ENCODE measurements around the gene LSM11. TPM values are rescaled to one million over a fixed set of nuclear protein-coding genes. Genes with fewer than 3 reads are reported as not detected.

LSM11 gene

DNA sequence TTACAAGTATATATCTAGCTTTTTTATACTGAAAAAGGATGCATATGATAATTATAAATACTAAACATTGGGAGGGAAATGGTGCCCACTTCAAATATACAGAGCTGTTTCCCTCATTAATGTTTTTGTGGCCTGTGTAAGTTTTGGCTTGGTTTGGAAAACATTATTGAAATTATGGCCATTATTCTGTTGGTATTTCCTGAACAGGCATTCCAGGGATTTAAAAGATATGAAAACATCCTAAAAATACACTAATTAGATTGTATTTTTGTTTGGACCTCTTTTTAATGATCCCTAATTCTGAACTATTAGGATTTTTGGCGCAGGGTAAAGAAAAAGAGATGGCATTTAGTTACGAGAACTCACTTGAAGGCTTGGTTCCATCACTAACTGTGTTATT, 64.5 kb downstream of the LSM11 start:
- Histone ChIP-seq H3K36me3 (ENCODE audit: control insufficient read depth, insufficient read depth, low read length) (peaks cover 2% of the 10 kb centered on the region), H3K27me3 (ENCODE audit: insufficient read depth, low read length, poor library complexity) (no peaks in the 10 kb centered on the region), H3K4me1 (ENCODE audit: control insufficient read depth, low read depth, low read length) (no peaks in the 10 kb centered on the region), H3K9ac (ENCODE audit: low read length) (no peak overlapping the region), H2BK15ac (replicated peaks; ENCODE audit: low read depth) (no peak overlapping the region), H2BK5ac (ENCODE audit: low read length) (no peak overlapping the region), H2BK120ac (ENCODE audit: low read depth, low read length) (no peak overlapping the region), H4K8ac (ENCODE audit: low read depth, low read length) (no peak overlapping the region), H3K27ac (ENCODE audit: low read depth, low read length) (no peak overlapping the region), H4K5ac (ENCODE audit: low read length) (no peak overlapping the region), H3K56ac (ENCODE audit: low read length) (no peak overlapping the region), H2AK5ac (ENCODE audit: low read length) (no peak overlapping the region), H3K4me3 (ENCODE audit: low read length) (no peak overlapping the region), H3K79me2 (ENCODE audit: control insufficient read depth, insufficient read depth, low read length) (no peaks in the 10 kb centered on the region), H3K4me2 (ENCODE audit: low read length) (no peak overlapping the region), H3K4ac (ENCODE audit: low read depth, low read length) (no peak overlapping the region), H3K23ac (ENCODE audit: low read length) (no peak overlapping the region), H3K18ac (ENCODE audit: low read length) (no peak overlapping the region), H3K79me1 (ENCODE audit: low read length) (no peaks in the 10 kb centered on the region)
- no CpG with 5 or more reads among the region's 2 CpGs for WGBS (ENCODE audit: extremely low coverage, insufficient coverage, low lambda C conversion rate)
- no peak for DNase-seq

Small RNAs within 50 kb of the gene (small RNA-seq; reads per million reads assigned to genes)
- gene AC026407.1 (ENCODE audit: insufficient read depth), result not detected
- gene RNU6-260P (ENCODE audit: insufficient read depth), result not detected

Data from mesendoderm (in vitro differentiated cells).